HCT116 (cell line): ENCODE results near the gene GABRR3.

ENCODE experiments used
- EZH2phosphoT487 ChIP-seq: fragments of 200-600 bp; IDR thresholded peaks from 2 replicates; pipeline ENCODE4 v1.6.1; 2018; ENCODE audit warnings: antibody characterized with exemption, borderline replicate concordance
- POLR2A ChIP-seq: IDR thresholded peaks from 2 replicates; pipeline ENCODE4 v1.7.0; 2011; ENCODE audit warnings: borderline replicate concordance; ENCODE audit not compliant: insufficient read depth, insufficient read length; ENCODE audit errors: extremely low read depth
- POLR2AphosphoS5 ChIP-seq: IDR thresholded peaks from 2 replicates; pipeline ENCODE4 v1.6.1; 2011; ENCODE audit warnings: mild to moderate bottlenecking, low read depth, low read length, moderate library complexity
- REST ChIP-seq: IDR thresholded peaks from 2 replicates; pipeline ENCODE4 v1.6.1; 2012; ENCODE audit warnings: low read depth
- SIN3A ChIP-seq: IDR thresholded peaks from 2 replicates; pipeline ENCODE4 v1.6.1; 2012; ENCODE audit warnings: low read depth
- TF ChIP-seq, protein P1 (sequence below), 3 experiments: fragments of 200-600 bp in 1 of 3; sonication (generic) in 1 of 3; IDR thresholded peaks in 2 of 3; conservative IDR thresholded peaks in 1 of 3; 2 replicates each; pipeline ENCODE4 v1.5.1; 2012 to 2017; ENCODE audit warnings: low read depth in 2 of 3, low read length in 2 of 3, antibody characterized with exemption in 1 of 3, borderline replicate concordance in 1 of 3, control low read depth in 1 of 3, mild to moderate bottlenecking in 1 of 3, mixed read lengths in 1 of 3, mixed run types in 1 of 3, moderate library complexity in 1 of 3; ENCODE audit not compliant: insufficient read depth in 1 of 3

DNA sequence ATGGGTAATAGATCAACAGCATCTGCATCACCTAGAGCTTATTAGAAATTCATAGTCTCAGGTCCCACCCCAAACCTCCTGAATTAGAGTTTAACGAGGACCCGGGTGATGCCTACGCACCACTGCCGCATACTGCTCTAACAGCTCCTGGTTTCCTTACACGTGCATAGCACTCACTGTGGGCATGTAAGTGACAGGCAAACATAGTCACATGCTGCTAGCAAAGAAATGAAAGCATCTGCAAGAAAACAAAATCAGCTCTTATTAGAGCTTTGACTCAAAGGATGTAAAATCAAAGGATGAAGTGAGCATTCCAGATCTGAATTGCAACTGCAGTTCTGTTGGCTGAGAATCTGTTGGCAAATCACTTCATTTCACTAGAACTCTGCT lies 43.8 kb downstream of the GABRR3 start:
- TF ChIP-seq, protein P1, sequence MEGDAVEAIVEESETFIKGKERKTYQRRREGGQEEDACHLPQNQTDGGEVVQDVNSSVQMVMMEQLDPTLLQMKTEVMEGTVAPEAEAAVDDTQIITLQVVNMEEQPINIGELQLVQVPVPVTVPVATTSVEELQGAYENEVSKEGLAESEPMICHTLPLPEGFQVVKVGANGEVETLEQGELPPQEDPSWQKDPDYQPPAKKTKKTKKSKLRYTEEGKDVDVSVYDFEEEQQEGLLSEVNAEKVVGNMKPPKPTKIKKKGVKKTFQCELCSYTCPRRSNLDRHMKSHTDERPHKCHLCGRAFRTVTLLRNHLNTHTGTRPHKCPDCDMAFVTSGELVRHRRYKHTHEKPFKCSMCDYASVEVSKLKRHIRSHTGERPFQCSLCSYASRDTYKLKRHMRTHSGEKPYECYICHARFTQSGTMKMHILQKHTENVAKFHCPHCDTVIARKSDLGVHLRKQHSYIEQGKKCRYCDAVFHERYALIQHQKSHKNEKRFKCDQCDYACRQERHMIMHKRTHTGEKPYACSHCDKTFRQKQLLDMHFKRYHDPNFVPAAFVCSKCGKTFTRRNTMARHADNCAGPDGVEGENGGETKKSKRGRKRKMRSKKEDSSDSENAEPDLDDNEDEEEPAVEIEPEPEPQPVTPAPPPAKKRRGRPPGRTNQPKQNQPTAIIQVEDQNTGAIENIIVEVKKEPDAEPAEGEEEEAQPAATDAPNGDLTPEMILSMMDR (IDR thresholded peaks at IDR 0.05 in 2 of 3, conservative IDR thresholded peaks at IDR 0.05 in 1 of 3; ENCODE audit: borderline replicate concordance in 1 of 3, insufficient read depth in 1 of 3, low read depth in 2 of 3, low read length in 2 of 3) = no peak
- TF ChIP-seq EZH2phosphoT487 (no peak), POLR2A (no peak), POLR2AphosphoS5 (no peak), SIN3A (no peak), REST (no peak)
